Measurements from ENCODE around the gene SF3A2.

The SF3A2 gene

GRCh38 chr19:2201473-2202148 is 35.0 kb upstream of the SF3A2 start:
- Histone ChIP-seq H3K36me3 (ENCODE audit: insufficient read depth, low read length) (peaks cover 67% of the 10 kb centered on the region; the same call in 1 of the 2 replicates), H3K27me3 (ENCODE audit: insufficient read depth, low read length, poor library complexity, severe bottlenecking) (no peaks in the 10 kb centered on the region), H2AFZ (ENCODE audit: low read length) (no peak overlapping the region), H3K79me2 (ENCODE audit: insufficient read depth, low read length) (peaks cover 41% of the 10 kb centered on the region; the same call in 1 of the 2 replicates), H3K4me2 (ENCODE audit: low read depth, low read length, poor library complexity, severe bottlenecking) (no peak overlapping the region), H3K9me3 (ENCODE audit: insufficient read depth, low read depth, low read length) (no peaks in the 10 kb centered on the region), H4K20me1 (ENCODE audit: insufficient read depth, low read length, poor library complexity, severe bottlenecking) (peaks cover 28% of the 10 kb centered on the region), H3K9me2 (replicated peaks; ENCODE audit: low read depth, low read length) (no peaks in the 10 kb centered on the region), H3F3A (ENCODE audit: low read depth) (no peaks in the 10 kb centered on the region), H3K4me1 (ENCODE audit: insufficient read depth, low read length, poor library complexity, severe bottlenecking) (no peaks in the 10 kb centered on the region), H3K4me3 (ENCODE audit: low read length, poor library complexity, severe bottlenecking) (no peak overlapping the region), H3K9ac (ENCODE audit: low read depth, low read length, poor library complexity, severe bottlenecking) (no peak overlapping the region)
- no peak for TF ChIP-seq EZH2phosphoT487 (IDR thresholded peaks at IDR 0.05; ENCODE audit: borderline replicate concordance)
- TF ChIP-seq, protein P1, sequence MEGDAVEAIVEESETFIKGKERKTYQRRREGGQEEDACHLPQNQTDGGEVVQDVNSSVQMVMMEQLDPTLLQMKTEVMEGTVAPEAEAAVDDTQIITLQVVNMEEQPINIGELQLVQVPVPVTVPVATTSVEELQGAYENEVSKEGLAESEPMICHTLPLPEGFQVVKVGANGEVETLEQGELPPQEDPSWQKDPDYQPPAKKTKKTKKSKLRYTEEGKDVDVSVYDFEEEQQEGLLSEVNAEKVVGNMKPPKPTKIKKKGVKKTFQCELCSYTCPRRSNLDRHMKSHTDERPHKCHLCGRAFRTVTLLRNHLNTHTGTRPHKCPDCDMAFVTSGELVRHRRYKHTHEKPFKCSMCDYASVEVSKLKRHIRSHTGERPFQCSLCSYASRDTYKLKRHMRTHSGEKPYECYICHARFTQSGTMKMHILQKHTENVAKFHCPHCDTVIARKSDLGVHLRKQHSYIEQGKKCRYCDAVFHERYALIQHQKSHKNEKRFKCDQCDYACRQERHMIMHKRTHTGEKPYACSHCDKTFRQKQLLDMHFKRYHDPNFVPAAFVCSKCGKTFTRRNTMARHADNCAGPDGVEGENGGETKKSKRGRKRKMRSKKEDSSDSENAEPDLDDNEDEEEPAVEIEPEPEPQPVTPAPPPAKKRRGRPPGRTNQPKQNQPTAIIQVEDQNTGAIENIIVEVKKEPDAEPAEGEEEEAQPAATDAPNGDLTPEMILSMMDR (conservative IDR thresholded peaks at IDR 0.05; ENCODE audit: low read length): no peak

GRCh38 chr19:2202366-2202765 is 34.3 kb upstream of the SF3A2 start:
- Histone ChIP-seq H4K20me1 (ENCODE audit: insufficient read depth, low read length, poor library complexity, severe bottlenecking) (peaks cover 25% of the 10 kb centered on the region), H3K4me3 (ENCODE audit: low read length, poor library complexity, severe bottlenecking) (no peak overlapping the region), H3K4me1 (ENCODE audit: insufficient read depth, low read length, poor library complexity, severe bottlenecking) (no peaks in the 10 kb centered on the region), H3K36me3 (ENCODE audit: insufficient read depth, low read length) (peaks cover 67% of the 10 kb centered on the region; the same call in 1 of the 2 replicates), H3K9me2 (replicated peaks; ENCODE audit: low read depth, low read length) (no peaks in the 10 kb centered on the region), H3K9ac (ENCODE audit: low read depth, low read length, poor library complexity, severe bottlenecking) (no peak overlapping the region), H3F3A (ENCODE audit: low read depth) (no peaks in the 10 kb centered on the region), H3K79me2 (ENCODE audit: insufficient read depth, low read length) (peaks cover 34% of the 10 kb centered on the region; the same call in 1 of the 2 replicates), H3K4me2 (ENCODE audit: low read depth, low read length, poor library complexity, severe bottlenecking) (no peak overlapping the region), H3K27me3 (ENCODE audit: insufficient read depth, low read length, poor library complexity, severe bottlenecking) (no peaks in the 10 kb centered on the region), H3K9me3 (ENCODE audit: insufficient read depth, low read depth, low read length) (no peaks in the 10 kb centered on the region), H2AFZ (ENCODE audit: low read length) (no peak overlapping the region)
- TF ChIP-seq, protein P1 (conservative IDR thresholded peaks at IDR 0.05; ENCODE audit: low read length): no peak
- no peak for TF ChIP-seq EZH2phosphoT487 (IDR thresholded peaks at IDR 0.05; ENCODE audit: borderline replicate concordance)

- no peak for TF ChIP-seq EZH2phosphoT487 (IDR thresholded peaks at IDR 0.05; ENCODE audit: borderline replicate concordance)
- TF ChIP-seq, protein P1 (conservative IDR thresholded peaks at IDR 0.05; ENCODE audit: low read length): no peak
- Histone ChIP-seq H3K79me2 (ENCODE audit: insufficient read depth, low read length) (peaks cover 4% of the 10 kb centered on the region; the same call in 1 of the 2 replicates), H3K4me2 (ENCODE audit: low read depth, low read length, poor library complexity, severe bottlenecking) (no peak overlapping the region), H3F3A (ENCODE audit: low read depth) (no peaks in the 10 kb centered on the region), H4K20me1 (ENCODE audit: insufficient read depth, low read length, poor library complexity, severe bottlenecking) (no peaks in the 10 kb centered on the region), H3K9ac (ENCODE audit: low read depth, low read length, poor library complexity, severe bottlenecking) (no peak overlapping the region), H3K4me3 (ENCODE audit: low read length, poor library complexity, severe bottlenecking) (no peak overlapping the region), H3K36me3 (ENCODE audit: insufficient read depth, low read length) (peaks cover 94% of the 10 kb centered on the region; the same call in 1 of the 2 replicates), H2AFZ (ENCODE audit: low read length) (no peak overlapping the region), H3K9me2 (replicated peaks; ENCODE audit: low read depth, low read length) (no peaks in the 10 kb centered on the region), H3K27me3 (ENCODE audit: insufficient read depth, low read length, poor library complexity, severe bottlenecking) (no peaks in the 10 kb centered on the region), H3K4me1 (ENCODE audit: insufficient read depth, low read length, poor library complexity, severe bottlenecking) (no peaks in the 10 kb centered on the region), H3K9me3 (ENCODE audit: insufficient read depth, low read depth, low read length) (no peaks in the 10 kb centered on the region)
Measured at GRCh38 chr19:2207008-2207407, 29.6 kb upstream of the SF3A2 start.
